Stimulated activated CD8-positive, alpha-beta memory T cell treated with anti-CD3 and anti-CD28 coated beads, Interleukin-15, amount 100 ng/mL, for 48 hours (primary cell): ENCODE data around the gene SLC35D2.
A peak's percentile ranks its signal among the peaks of the same experiment; 100 is the strongest.

Source experiments
- DNase-seq, 2 donors: peaks; one replicate each; pipeline ENCODE4 v3.0.0-alpha.2; 2020; ENCODE audit warnings: low read depth in 2 of 2

SLC35D2 gene

DNA sequence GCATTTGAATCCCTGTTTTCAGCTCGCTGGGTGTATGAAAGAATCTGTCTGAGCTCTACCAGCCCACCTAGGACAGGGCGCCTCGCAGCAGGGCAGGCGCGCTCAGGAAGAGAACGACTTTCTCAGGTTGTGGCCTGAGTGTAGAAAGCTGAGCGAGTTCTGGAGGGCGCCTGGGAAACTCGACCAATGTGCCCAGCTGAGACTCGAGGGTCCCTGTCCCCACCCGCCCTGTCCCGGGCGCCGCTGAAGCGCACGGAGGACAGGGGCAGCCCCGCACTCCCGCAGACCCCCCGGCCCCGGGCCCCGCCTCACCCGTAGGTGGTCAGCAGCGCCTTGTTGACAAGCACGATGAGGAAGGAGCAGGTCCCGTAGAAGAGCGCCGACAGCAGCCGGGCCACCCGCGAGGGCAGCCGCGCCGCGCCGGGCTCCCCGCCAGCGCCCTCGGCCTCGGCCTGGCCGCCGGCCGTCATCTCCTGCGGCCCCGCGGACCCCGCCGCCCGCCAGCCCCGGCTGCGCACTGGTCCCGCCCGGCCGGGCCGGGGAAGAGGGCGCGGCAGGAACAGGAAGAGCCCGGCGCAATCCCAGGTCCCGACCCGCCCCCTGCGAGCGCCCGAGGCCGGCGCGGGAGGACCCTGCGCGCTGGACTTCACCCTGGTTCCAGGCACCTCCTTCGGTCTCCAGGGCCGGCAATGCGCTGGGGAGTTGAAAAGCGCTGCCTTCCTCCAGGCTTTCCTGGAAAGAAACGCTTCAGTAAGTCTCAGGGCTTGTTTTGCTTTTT is at the start of gene SLC35D2:
SLC35D2 (minus strand) TSS at position 547 of the 778 bp plus-strand sequence; CDS start at position 470, 77 bp downstream.
- no peak for DNase-seq

DNA sequence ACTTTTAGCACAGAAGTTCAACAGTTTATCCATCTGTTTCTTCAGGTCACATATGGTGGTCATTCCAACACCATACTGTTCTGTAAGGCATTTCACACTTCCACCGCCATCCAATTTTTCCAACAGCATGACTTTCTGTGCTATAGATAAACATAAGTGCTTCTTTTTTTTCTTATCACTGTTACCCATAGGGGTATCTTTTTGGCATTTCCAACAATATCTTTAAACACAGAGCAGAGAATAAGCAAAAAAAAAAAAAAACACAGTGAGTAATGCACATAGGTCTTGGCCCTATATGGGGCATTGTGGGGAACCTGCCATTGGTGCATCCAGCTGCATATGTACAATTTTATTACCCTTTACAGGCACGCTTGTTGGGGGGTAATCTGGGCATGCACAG is 46.9 kb upstream of the SLC35D2 start:
- no peak for DNase-seq

DNA sequence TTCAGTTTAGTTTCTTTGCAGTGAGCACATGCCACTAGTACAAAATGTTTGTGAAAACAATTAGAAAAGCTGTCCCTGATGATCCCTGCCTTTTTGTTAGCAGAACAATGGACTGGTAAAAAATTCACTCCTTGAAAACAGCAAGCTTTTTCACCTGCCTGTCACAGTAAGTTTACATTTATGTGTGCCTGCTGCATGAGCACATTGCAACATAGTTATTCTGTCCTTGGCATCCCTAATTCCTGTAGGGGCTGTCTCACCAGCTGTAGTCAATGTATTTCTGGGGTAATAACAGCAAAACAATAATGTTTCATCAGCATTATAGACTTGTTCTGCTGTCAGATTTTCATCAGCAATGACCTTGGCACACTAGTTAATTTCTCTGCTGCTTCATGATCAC is 46.2 kb upstream of the SLC35D2 start:
- DNase-seq = no peak

DNA sequence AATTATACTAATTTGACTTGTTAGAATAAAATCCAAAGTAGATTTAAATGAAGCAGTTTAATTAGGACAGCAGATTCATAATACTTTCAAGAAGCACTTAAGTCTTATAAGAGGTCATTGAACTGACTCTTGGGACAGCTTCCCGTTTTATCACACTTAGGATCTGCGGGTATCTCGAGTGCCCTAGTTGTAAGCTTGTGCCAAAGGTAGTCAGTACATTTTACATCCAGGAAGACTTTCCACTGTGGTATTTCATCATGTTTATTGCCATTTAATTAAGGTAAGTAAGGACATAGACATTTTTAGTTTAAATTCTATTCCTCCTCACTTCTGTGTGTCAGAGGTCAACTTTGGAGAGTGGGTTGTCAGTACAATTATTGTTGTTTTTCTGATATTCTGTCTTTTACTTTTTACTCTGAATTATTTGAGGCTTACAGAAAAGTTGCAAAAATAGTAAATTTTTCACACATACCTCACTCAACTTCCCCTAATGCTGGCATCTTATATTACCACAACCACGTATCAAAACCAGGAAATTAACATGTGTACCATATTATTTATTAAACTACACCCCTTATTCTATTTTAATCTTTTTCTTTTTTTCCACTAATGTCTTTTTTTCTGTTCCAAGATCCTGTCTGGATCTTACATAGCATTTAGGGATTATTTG is 42.1 kb upstream of the SLC35D2 start:
- DNase-seq = no peak

DNA sequence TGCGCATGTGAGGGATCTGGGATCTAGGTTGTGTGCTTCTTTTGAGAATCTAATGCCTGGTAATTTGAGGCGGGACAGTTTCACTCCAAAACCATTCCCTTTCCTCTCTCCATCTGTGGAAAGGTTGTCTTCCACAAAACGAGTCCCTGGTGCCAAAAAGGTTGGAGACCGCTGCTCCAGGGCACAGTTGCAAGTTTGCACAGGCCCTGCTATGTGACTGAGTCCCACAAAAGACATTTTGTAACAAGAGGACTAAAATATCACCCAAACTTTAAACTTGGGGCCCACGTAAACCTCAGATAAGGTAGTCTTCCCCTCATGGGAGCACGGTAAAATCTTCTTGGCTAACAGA is 40.5 kb upstream of the SLC35D2 start:
- no peak for DNase-seq

DNA sequence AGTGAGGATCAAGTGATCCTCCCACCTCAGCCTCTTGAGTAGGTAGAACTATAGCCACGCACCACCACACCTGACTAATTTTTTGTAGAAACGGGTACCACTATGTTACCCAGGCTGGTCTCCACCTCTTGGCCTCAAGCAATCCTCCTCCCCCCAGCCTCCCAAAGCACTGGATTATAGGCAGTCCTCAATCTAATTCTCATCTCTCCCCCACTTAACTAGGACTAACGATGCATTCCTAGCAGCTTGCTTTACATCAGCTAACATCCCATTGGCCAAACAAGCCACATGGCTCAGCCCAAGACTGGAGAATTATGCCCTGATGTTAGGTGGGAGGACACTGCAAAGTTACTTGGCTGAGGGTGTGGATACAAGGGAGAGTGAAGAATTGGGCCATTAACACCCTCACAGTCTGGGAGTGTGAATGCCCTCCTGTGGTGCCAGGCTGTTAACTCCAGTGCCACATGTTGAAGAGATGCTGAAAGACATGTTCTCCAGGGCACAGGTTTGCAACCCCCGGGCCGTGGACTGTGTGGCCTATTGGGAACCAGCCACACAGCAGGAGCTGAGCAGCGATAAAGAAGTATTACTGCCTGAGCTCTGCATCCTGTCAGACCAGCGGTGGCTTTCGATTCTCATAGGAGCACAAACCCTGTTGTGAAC is 39.9 kb upstream of the SLC35D2 start:
- DNase-seq = no peak

DNA sequence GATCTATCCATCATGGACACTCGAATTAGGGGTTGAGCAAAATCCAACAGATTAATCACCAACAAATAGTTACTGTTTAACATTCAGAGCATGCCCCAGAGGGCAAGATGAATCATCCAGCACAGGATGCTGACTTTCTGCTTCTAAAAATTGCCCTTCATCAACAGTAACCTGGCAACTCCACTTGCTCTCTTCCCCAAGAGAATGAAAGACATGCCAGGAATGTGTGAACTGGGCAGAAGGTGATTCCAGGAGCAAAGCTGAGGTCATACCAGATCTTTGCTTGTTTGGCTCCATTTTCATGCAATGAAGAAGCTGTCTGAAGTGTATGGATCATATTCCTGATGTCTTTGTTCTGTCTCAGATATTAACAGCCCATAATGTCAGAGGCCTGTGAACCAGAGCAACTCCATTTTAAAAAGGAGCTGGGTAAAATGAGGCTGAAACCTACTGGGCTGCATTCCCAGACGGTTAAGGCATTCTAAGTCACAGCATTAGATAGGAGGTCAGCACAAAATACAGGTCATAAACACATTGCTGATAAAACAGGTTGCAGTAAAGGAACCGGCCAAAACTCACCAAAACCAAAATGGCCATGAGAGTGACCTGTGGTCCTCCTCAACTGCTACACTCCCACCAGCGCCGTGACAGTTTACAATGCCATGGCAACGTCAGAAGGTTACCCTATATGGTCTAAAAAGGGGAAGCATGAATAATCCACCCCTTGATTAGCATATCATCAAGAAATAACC is 37.1 kb upstream of the SLC35D2 start:
- DNase-seq = no peak

DNA sequence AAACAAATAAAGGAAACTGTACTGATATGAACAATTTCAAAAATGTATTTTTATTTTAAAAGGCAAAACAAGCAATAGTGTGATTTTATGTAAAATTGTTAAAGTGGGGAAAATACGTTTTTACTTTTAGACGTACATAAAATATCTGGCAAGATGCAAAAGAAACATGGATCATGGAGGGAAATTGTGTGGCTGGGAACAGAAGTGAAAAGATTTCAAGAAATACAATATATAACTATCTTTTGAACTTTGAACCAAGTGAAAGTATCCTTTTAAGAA is 36.1 kb upstream of the SLC35D2 start:
- DNase-seq = no peak

DNA sequence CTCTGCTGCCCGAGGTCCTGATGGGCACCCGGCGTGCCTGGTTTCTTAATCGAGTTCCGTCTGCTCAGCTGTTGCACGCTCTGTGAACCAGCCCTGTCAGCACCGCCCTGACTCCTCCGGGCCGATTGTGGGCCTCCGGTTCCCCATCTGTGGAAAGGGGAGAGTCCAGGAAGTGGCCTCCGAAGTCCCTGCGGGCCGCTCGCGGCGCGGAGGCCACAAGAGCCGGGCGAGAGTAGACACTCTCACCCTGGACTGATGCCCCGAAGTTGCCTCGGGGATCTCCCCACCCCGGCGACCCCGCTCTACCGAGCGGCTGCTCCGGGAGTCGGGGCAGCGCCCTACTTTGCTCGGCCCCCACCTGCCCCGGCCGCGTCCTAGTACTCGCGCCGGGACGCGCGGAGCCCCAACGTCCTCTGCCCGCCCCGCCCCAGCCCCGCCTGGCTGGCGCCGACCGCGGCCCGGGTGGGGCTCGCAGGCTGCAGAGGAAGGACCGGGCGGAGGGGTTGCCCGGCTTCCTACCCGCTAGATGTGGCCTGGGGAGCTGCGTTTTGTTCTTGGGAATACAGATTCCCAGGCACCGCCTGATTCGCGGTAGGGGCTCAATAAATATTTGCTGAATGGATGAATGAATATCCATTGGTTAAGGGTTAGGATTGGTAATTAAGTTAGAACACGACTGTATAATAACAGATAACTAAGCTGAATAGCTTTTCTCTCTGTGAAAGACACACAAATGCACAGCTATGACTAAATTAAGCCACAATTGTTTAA is 35.6 kb upstream of the SLC35D2 start:
- DNase-seq = peak; percentile 56 to 58

DNA sequence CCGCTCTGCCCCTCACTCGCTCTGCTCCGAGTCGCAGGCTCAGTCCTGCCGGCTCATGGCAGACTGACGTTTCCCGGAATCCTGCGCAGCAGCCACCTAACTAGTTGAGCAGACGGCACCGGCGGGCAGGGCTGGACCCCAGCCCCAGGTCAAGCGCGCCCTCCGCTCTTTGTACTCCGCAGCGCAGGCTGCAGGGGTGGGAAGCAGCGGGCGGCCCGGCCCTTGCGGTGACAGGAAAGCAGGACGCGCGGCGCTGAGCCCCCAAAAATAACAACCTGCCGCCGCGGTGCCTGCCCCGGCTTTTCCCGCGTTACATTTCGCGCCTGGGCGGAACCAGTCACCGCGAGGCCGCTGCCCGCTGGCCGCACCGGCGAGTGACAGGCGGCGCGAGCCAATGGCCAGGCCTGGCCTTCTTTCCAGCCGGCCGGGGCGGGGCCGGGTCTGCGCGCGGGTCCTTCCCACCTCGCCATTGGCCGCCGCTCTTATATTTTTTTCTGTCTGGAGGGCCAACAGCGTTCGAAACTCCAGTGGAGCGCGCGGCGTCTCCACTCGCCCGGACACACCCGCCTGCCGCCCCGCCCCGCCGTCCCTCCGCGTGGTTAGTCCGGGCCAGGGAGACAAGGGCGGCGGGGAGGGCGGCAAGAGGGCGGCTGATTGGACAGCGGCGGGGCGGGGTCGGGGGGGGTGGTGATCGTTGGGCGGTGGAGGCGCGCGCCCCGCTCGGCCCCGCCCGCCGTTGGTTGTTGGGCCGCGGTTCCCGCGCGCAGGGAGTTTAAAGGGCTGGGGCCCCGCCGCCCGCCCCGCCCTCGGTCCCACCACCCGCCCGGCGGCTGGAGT is 34.8 kb upstream of the SLC35D2 start, which contains the start of gene ZNF367:
ZNF367 (minus strand) TSS at position 288 of the 837 bp plus-strand sequence. CDS start 338 bp downstream, outside the sequence.
- DNase-seq = peak; percentile 92 to 96

DNA sequence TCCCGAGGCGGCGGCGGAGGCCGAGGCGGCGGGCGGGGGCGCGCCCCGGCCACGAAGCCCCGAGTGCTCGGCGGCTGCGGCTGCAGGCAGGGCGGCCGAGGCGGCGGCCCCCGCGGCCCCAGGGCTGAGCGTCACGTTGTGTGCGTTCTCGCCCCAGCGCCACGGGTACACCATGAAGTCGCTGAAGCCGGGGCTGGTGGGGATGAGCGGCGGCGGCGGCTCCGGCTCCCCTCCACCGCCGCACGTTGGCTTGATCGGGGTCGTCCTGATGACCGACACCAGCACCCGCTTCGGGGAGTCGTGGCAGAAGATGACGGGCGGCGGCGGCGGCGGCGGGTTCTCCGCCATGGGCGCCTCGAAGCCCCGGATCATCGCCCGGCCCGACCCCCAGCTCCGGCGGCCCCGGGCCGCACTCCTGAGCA is 34.2 kb upstream of the SLC35D2 start:
- DNase-seq = no peak

DNA sequence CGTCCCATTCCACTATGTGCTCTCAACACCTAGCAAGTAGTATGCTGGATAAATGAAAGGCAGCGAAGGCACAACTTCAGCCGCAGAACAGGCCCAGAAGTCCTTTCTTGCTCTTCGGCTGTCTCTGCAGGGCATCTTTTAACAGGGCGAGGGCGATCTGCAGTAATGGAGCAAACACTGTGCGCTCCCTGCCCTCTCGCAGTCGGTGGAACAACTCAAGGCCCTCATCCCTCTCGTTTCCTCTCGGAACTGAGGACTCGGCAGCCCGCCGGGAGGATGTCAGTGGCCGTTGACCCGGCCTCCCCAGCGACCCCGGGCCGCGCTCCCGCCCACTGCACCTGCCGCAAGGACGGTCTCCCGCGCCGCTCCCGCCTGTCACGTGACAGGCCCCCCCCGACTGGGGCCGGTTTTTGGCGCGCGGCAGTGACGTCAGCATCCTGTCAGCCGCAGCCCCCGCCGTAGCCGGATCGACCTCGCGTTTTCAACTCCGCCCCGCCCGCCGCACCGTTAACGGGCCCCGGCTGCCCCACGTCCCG is 33.6 kb upstream of the SLC35D2 start:
- DNase-seq = peak; percentile 83 to 86

DNA sequence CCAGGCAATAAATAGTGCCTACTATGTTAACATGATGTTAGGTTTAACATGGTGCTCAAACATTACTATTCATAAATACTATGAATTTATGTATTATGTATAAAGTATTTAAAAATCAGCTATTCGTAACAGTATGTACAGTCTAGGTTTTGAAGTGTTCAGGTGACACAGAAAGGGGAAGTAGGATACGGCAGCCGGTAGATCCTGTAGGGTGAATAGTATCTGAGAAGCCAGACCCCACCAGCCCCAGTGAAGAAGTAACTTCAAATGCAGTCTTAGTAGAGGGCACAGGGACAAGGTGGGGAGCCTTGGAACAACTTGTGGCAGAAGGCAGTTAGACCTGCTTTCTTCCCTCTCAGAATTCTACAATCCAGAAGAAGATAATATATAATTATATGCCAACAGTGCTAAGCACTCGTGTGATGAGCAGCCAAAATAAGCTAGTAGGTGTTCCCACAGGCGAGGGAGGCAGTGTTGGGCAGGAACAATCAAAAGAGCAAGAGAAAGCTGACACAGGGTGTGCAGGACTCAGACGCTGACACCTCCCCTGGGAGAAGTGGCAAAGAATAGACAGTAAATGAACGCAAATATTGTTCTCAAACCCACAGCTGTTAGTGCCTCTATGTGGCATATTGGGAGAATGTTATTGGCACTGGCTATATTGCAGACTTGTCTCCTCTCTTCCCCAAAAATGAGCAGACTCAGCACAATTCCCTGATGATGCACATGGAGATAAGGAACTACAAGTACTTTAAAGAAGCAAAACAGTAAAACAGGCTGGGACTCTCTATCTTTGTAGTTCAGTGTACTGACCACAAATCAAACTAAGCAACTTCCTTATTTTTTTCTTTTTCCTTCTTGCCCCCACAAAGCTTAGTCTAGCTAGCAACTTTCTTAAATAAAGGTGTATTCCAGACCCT is 30.1 kb upstream of the SLC35D2 start:
- DNase-seq = no peak

DNA sequence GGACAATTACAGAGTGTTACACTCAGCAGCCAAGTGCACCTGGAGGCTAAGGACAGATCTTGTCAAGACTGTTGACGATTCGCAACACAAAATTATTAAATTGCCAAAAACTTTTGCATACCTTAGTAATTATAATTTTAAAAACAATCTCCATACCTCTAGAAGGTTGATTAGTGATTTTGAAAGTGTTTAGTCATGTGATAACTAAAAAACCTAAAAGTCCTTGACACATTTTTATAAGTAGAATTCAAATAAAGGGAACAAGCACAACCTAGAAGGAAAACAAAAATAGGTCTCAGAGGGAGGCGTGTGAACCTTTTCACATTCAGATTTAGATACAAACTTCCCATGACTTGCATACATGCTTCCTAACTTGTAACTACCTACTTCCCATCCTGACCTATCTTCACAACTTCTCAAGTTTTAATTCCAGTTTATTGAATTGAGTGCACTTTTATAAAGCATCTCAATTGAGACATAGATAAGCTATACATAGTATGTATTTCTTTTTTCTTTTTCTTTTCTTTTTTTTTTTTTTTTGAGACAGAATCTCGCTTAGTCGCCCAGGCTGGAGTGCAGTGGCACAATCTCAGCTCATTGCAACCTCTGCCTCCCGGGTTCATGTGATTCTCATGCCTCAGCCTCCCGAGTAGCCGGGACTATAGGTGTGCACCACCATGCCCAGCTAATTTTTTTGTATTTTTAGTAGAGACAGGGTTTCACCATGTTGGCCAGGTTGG is 28.8 kb upstream of the SLC35D2 start:
- DNase-seq = no peak

DNA sequence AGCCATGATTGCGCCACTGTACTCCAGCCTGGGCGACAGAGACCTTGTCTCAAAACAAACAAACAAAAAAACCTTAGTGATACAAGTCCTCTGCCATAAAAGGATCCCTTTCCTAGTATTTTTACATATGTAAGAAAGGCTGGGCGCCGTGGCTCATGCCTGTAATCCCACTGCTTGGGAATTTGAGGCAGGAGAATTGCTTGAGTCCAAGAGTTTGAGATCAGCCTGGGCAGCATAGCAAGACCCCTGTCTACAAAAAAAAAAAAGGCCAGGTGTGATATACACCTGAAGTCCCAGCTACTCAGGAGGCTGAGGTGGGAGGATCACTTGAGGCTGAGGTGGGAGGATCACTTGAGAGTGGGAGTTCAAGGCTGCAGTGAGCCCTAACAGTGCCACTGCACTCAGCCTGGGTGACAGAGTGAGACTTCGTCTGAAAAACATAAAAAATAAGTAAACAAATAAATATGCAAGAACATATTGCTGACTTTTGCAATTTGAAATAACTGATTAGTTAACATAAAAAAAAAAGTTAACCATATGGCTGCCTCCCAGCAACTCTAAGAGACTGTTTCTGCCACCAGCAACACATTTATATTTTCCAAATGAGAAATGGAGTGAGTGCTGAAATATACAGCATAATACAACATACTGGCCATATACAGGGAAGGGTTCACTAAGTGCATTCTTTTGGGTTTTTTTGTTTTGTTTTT is 27.8 kb upstream of the SLC35D2 start:
- no peak for DNase-seq

DNA sequence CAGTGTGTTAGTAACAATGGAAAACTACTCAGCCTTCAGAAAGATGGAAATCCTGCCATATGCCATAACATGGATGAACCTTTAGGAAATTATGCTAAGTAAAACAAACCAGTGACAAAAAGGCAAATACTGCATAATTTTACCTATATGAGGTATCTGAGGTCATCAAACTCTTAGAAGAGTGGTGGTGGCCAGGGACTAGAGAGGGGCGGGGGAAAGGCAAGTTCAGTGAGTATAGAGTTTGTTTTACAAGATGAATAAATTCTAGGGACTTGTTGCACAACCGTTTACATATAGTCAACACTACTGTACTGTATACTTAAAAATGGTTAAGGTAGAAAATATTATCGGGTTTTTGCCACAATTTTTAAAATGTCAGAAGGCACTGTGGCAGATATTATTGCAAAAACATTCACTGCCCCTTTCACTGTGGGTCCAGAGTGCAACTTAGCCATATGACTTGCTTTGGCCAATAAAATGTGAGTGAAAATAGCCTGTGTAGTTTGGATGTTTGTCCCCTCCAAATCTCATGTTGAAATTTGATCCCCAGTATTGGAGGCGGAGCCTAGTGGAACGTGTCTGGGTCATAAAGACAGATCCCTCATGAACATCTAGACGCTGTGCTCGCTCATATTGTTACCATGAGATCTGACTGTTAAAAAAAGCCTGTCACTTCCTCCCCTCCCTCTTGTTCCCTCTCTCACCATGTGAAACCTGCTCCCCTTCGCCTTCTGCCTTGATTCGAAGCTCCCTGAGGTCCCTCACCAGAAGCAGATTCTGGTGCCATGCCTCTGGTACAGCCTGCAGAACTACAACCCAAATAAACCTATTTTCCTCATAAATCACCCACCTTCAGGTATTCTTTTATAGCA is 25.1 kb upstream of the SLC35D2 start:
- DNase-seq = no peak
